ENCODE results near the gene NMNAT2.

GRCh38 chr1:183285746-183286145 lies 132.4 kb downstream of the NMNAT2 start:
- no peak for TF ChIP-seq CTCF (conservative IDR thresholded peaks at IDR 0.05; ENCODE audit: low read length)
- TF ChIP-seq EZH2phosphoT487 (IDR thresholded peaks at IDR 0.05; ENCODE audit: borderline replicate concordance, low read depth, low read length) = no peak

All from OCI-LY7 (cell line).